ENCODE measurements around the gene GALNT11. TPM values are rescaled to one million over a fixed set of nuclear protein-coding genes. Genes with fewer than 3 reads are reported as not detected.

The GALNT11 gene
- total and polyA plus RNA-seq, 2 of the 4 experiments (the other 2 are of a cell fraction), result 24.4 to 29.3 TPM

- H3K18ac ChIP-seq (ENCODE audit: low read depth, low read length), result no peak overlapping the region
- no peak overlapping the region for H4K8ac ChIP-seq (ENCODE audit: low read depth in 2 of 2, low read length in 2 of 2)
- no peak overlapping the region for H3K4me3 ChIP-seq (ENCODE audit: insufficient read depth, low read depth, low read length)
- no peak overlapping the region for H3K4ac ChIP-seq (ENCODE audit: low read depth, low read length)
- intact Hi-C loops (cut with micrococcal nuclease), result no loop called here
- H3K79me1 ChIP-seq (ENCODE audit: low read depth in 1 of 2, low read length in 2 of 2), result peaks cover 9 to 18% of the 10 kb centered on the region in 2 experiments
- H2AK5ac ChIP-seq (ENCODE audit: low read depth, low read length), result no peak overlapping the region
- H2BK15ac ChIP-seq (ENCODE audit: low read depth, low read length), result no peak overlapping the region
- POLR2A ChIA-PET (ENCODE audit: unreplicated experiment), result no interaction called here
- no peak for TF ChIP-seq ELK1 (IDR thresholded peaks at IDR 0.05; ENCODE audit: borderline replicate concordance, low read depth, low read length)
- no peak for TF ChIP-seq NFE2L2 (IDR thresholded peaks at IDR 0.05; ENCODE audit: low read depth, low read length)
- TF ChIP-seq FOS (IDR thresholded peaks at IDR 0.05; ENCODE audit: low read depth, low read length), result no peak
- TF ChIP-seq CTCF (conservative IDR thresholded peaks at IDR 0.05; ENCODE audit: low read depth, low read length), result no peak
- TF ChIP-seq USF2 (IDR thresholded peaks at IDR 0.05; ENCODE audit: low read depth, low read length), result no peak
- no peak for TF ChIP-seq MXI1 (IDR thresholded peaks at IDR 0.05; ENCODE audit: borderline replicate concordance, low read depth, low read length)
- TF ChIP-seq SMC3 (IDR thresholded peaks at IDR 0.05; ENCODE audit: low read depth, low read length), result no peak
- no peak for TF ChIP-seq RAD21 (IDR thresholded peaks at IDR 0.05; ENCODE audit: low read length)
- no peak overlapping the region for H3K14ac ChIP-seq (replicated peaks; ENCODE audit: low read depth, low read length)
- no peak overlapping the region for H3K56ac ChIP-seq (ENCODE audit: extremely low read depth, insufficient read depth, low read length)
- H3K23ac ChIP-seq (ENCODE audit: low read depth, low read length), result no peak overlapping the region
- H4K5ac ChIP-seq (ENCODE audit: low read depth, low read length), result no peak overlapping the region
- H3K9me3 ChIP-seq (ENCODE audit: control insufficient read depth, insufficient read depth, low read length), result 0 out of 2 replicates have a peak, but pooled peaks cover 2% of the 10 kb centered on the region
- H2BK120ac ChIP-seq (ENCODE audit: low read depth, low read length), result no peak overlapping the region
- ATAC-seq (ENCODE audit: low read depth) (no peak), DNase-seq (no peak)
- WGBS, 2 experiments (ENCODE audit: extremely low coverage in 2 of 2, insufficient read length in 1 of 2), result no CpG with 5 or more reads among the region's 2 CpGs
- no peak overlapping the region for H2AK9ac ChIP-seq (replicated peaks; ENCODE audit: low read depth, low read length, poor library complexity)
- no peak overlapping the region for H3K27ac ChIP-seq (ENCODE audit: insufficient read depth, low read length)
- no peak overlapping the region for H2BK20ac ChIP-seq (ENCODE audit: low read depth, low read length)
- H2BK5ac ChIP-seq (ENCODE audit: low read depth, low read length, poor library complexity, severe bottlenecking), result no peak overlapping the region
- peaks cover 4% of the 10 kb centered on the region; the same call in 1 of the 2 replicates for H3K9me1 ChIP-seq (ENCODE audit: insufficient read depth, low read length)
- H3K4me1 ChIP-seq (ENCODE audit: control insufficient read depth, insufficient read depth, low read length), result 0 out of 2 replicates have a peak, but pooled peaks cover 1% of the 10 kb centered on the region
- H4K91ac ChIP-seq (ENCODE audit: insufficient read depth, low read depth, low read length), result no peak overlapping the region
- no peak overlapping the region for H2AFZ ChIP-seq (replicated peaks; ENCODE audit: low read length, poor library complexity)
- dilution Hi-C loops (cut with HindIII; ENCODE audit: low sequenced_read_pairs, unreplicated experiment), result no loop called here
- H3K4me2 ChIP-seq (ENCODE audit: low read depth, low read length), result no peak overlapping the region
- no peaks in the 10 kb centered on the region for H3K36me3 ChIP-seq (ENCODE audit: control insufficient read depth, insufficient read depth, low read length)
- no TSS peak for BruUV-seq (replicated peaks)
- no peaks in the 10 kb centered on the region for H3K27me3 ChIP-seq (ENCODE audit: control insufficient read depth, insufficient read depth, low read length)
- H4K20me1 ChIP-seq (ENCODE audit: insufficient read depth, low read length), result no peaks in the 10 kb centered on the region
- in situ Hi-C loops (cut with MboI; ENCODE audit: low sequenced_read_pairs), result no loop called here
- H3K9ac ChIP-seq (ENCODE audit: low read depth, low read length), result no peak overlapping the region
- CTCF ChIA-PET, result no interaction called here
Observed at GRCh38 chr7:152074673-152075072, 49.2 kb downstream of the GALNT11 start.

Measured in IMR-90 (cell line).